ENCODE data around the gene ADIPOR1.

DNA sequence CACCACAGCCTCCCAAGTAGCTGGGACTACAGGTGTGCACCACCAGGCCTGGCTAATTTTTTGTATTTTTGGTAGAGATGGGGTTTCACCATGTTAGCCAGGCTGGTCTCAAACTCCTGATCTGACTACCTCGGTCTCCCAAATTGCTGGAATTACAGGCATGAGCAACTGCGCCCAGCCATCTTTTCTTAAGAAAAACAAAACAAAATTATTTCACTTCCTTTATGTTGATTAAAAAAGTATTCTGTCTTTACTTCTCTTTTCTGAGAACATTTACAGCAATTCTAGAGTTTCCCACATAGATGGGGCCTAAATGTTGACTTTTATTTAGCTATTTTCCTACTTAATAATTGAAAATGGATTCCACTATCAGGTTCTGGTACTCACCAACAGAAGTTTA, 31.8 kb upstream of the ADIPOR1 start:
- TF ChIP-seq POLR2AphosphoS5 (IDR thresholded peaks at IDR 0.05; ENCODE audit: borderline replicate concordance, low read depth, low read length): no peak
- TF ChIP-seq EZH2 (IDR thresholded peaks at IDR 0.05): no peak
- TF ChIP-seq FOXP2 (optimal IDR thresholded peaks at IDR 0.05; ENCODE audit: control extremely low read depth, extremely low read length, insufficient read depth): no peak

Measured in SK-N-MC (cell line).